Activated CD8-positive, alpha-beta memory T cell treated with anti-CD3 and anti-CD28 coated beads for 24 hours (primary cell): ENCODE measurements around the gene SDR42E2.
"Not testable (repeated sequence)": the region's sequence is repeated elsewhere in the genome, so short reads cannot be mapped to it uniquely, and the experiment has no call there.

Experiments
- DNase-seq: peaks from one replicate; pipeline ENCODE4 v3.0.0-alpha.2; 2020

Gene SDR42E2

GRCh38 chr16:22214889-22215288, 52.6 kb downstream of the SDR42E2 start:
- DNase-seq, result no peak

- no peak for DNase-seq
Observed at GRCh38 chr16:22216191-22216831, 54.0 kb downstream of the SDR42E2 start.

- DNase-seq, result not testable (repeated sequence)
Observed at GRCh38 chr16:22216832-22217225, 54.5 kb downstream of the SDR42E2 start.

GRCh38 chr16:22217890-22218730, 55.8 kb downstream of the SDR42E2 start:
- DNase-seq, result no peak

GRCh38 chr16:22219389-22220068, 57.2 kb downstream of the SDR42E2 start:
- no peak for DNase-seq

- DNase-seq, result no peak
Observed at GRCh38 chr16:22220069-22220440, 57.7 kb downstream of the SDR42E2 start.

- DNase-seq, result no peak
Observed at GRCh38 chr16:22220714-22221113, 58.4 kb downstream of the SDR42E2 start.

GRCh38 chr16:22222006-22222405, 59.7 kb downstream of the SDR42E2 start:
- DNase-seq, result no peak

GRCh38 chr16:22222998-22223397, 60.7 kb downstream of the SDR42E2 start:
- no peak for DNase-seq

GRCh38 chr16:22225060-22225459, 62.8 kb downstream of the SDR42E2 start:
- no peak for DNase-seq

GRCh38 chr16:22229889-22230288, 67.6 kb downstream of the SDR42E2 start:
- no peak for DNase-seq

- DNase-seq, result no peak
Observed at GRCh38 chr16:22232277-22233036, 70.2 kb downstream of the SDR42E2 start.

GRCh38 chr16:22233037-22233372, 70.7 kb downstream of the SDR42E2 start:
- no peak for DNase-seq

GRCh38 chr16:22235839-22236745, 73.8 kb downstream of the SDR42E2 start:
- no peak for DNase-seq

GRCh38 chr16:22239131-22239805, 77.0 kb downstream of the SDR42E2 start:
- DNase-seq, result no peak

- DNase-seq, result no peak
Observed at GRCh38 chr16:22240023-22240710, 77.9 kb downstream of the SDR42E2 start.
